Stimulated activated CD4-positive, alpha-beta T cell treated with anti-CD3 and anti-CD28 coated beads, Interleukin-2, amount 100 ng/mL, for 4 hours (primary cell): ENCODE results near the gene APCDD1L.
"Not testable (repeated sequence)": the region's sequence is repeated elsewhere in the genome, so short reads cannot be mapped to it uniquely, and the experiment has no call there.

Source experiments
- DNase-seq: peaks from one replicate; pipeline ENCODE4 v3.0.0-alpha.2; 2020; ENCODE audit warnings: low read depth

Gene APCDD1L

GRCh38 chr20:58441723-58442122 is 73.5 kb downstream of the APCDD1L start:
- no peak for DNase-seq

GRCh38 chr20:58440021-58440767 is 75.0 kb downstream of the APCDD1L start:
- no peak for DNase-seq

GRCh38 chr20:58438970-58439808 is 76.0 kb downstream of the APCDD1L start:
- DNase-seq = no peak

GRCh38 chr20:58436868-58437645 is 78.1 kb downstream of the APCDD1L start:
- no peak for DNase-seq

- DNase-seq = no peak
Observed at GRCh38 chr20:58435237-58435636, 80.0 kb downstream of the APCDD1L start.

GRCh38 chr20:58434326-58434725 is 80.9 kb downstream of the APCDD1L start:
- DNase-seq = no peak

GRCh38 chr20:58433759-58434158 is 81.4 kb downstream of the APCDD1L start:
- DNase-seq = no peak

GRCh38 chr20:58433029-58433647 is 82.1 kb downstream of the APCDD1L start:
- DNase-seq = no peak

GRCh38 chr20:58432186-58432954 is 82.8 kb downstream of the APCDD1L start:
- DNase-seq = no peak

GRCh38 chr20:58431134-58431533 is 84.1 kb downstream of the APCDD1L start:
- DNase-seq = no peak

- DNase-seq = no peak
Observed at GRCh38 chr20:58429303-58429702, 85.9 kb downstream of the APCDD1L start.

- no peak for DNase-seq
Observed at GRCh38 chr20:58428364-58428763, 86.8 kb downstream of the APCDD1L start.

GRCh38 chr20:58427571-58427970 is 87.6 kb downstream of the APCDD1L start:
- not testable (repeated sequence) for DNase-seq

GRCh38 chr20:58424218-58424969 is 90.8 kb downstream of the APCDD1L start:
- no peak for DNase-seq

GRCh38 chr20:58421497-58421850 is 93.7 kb downstream of the APCDD1L start:
- DNase-seq = no peak

GRCh38 chr20:58420798-58421496 is 94.3 kb downstream of the APCDD1L start:
- DNase-seq = no peak

- DNase-seq = no peak
Observed at GRCh38 chr20:58418949-58419748, 96.0 kb downstream of the APCDD1L start.

GRCh38 chr20:58417438-58417837 is 97.8 kb downstream of the APCDD1L start:
- no peak for DNase-seq

GRCh38 chr20:58416835-58417234 is 98.4 kb downstream of the APCDD1L start:
- no peak for DNase-seq
